ENCODE results near the gene TUBGCP2. TPM values are rescaled to one million over a fixed set of nuclear protein-coding genes. Genes with fewer than 3 reads are reported as not detected.

Gene TUBGCP2
- total RNA-seq, 1 donor from 2014 or later = 53.2 TPM

DNA sequence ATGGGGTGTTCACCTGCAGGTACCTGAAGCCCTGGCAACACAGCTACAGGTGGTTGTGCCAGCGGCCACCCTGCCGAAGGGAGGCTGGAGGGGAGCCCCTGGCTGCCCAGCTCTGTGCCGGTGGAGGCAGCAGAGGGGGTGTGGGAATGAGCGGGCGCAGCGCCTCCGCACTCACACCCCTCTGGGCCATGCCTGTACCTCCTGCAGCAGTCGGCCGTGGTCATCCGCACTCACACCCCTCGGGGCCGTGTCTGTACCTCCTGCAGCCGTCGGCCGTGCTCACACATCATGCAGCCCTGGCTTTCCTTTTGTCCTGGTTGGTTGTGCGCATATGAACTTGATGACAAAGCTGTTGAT, 1.7 kb upstream of the TUBGCP2 start:
- peaks cover 18% of the 10 kb centered on the region for H3K4me1 Mint-ChIP-seq (ENCODE audit: low read depth)
- DNase-seq (ENCODE audit: low spot score) = peak; percentile 87
- peaks cover 5% of the 10 kb centered on the region for H3K36me3 Mint-ChIP-seq (ENCODE audit: low read depth)
- TF ChIP-seq, protein P1, sequence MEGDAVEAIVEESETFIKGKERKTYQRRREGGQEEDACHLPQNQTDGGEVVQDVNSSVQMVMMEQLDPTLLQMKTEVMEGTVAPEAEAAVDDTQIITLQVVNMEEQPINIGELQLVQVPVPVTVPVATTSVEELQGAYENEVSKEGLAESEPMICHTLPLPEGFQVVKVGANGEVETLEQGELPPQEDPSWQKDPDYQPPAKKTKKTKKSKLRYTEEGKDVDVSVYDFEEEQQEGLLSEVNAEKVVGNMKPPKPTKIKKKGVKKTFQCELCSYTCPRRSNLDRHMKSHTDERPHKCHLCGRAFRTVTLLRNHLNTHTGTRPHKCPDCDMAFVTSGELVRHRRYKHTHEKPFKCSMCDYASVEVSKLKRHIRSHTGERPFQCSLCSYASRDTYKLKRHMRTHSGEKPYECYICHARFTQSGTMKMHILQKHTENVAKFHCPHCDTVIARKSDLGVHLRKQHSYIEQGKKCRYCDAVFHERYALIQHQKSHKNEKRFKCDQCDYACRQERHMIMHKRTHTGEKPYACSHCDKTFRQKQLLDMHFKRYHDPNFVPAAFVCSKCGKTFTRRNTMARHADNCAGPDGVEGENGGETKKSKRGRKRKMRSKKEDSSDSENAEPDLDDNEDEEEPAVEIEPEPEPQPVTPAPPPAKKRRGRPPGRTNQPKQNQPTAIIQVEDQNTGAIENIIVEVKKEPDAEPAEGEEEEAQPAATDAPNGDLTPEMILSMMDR (IDR thresholded peaks at IDR 0.05) = no peak
- H3K9me3 Mint-ChIP-seq (ENCODE audit: low read depth) = no peaks in the 10 kb centered on the region
- H3K27ac Mint-ChIP-seq (ENCODE audit: unreplicated experiment) = no peak overlapping the region
- no peaks in the 10 kb centered on the region for H3K27me3 Mint-ChIP-seq (ENCODE audit: low read depth)
- no peak overlapping the region for H3K4me3 Mint-ChIP-seq (ENCODE audit: unreplicated experiment)

DNA sequence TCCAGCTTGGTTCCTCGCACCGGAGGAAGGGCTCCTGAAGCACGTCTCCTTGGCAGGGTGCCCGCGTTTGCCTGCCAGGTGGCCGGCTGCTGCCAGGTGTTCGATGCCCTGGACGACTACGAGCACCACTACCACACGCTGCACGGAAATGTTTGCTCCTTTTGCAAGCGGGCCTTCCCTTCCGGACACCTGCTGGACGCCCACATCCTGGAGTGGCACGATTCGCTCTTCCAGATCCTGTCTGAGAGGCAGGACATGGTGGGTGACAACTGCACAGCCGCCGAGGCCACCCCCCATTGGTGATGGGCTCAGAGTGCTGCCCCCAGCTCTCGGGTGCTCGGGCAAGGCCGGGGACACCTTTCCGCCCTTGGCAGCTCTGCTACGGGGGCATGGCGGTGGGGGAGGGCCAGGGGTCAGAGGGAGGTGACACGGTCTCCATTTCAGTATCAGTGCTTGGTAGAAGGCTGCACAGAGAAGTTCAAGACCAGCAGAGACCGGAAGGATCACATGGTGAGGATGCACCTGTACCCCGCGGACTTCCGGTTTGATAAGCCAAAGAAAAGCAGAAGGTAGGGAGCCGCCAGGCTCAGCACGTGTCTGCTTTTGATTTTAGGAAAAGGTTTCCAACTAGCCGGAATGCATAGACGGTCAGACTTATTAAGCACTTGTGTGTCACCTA, 1.2 kb upstream of the TUBGCP2 start:
- DNase-seq (ENCODE audit: low spot score) = peak; percentile 90
- Mint-ChIP-seq H3K4me1 (ENCODE audit: low read depth) (peaks cover 23% of the 10 kb centered on the region), H3K4me3 (ENCODE audit: unreplicated experiment) (peak overlapping the region; percentile 35), H3K27me3 (ENCODE audit: low read depth) (no peaks in the 10 kb centered on the region), H3K27ac (ENCODE audit: unreplicated experiment) (no peak overlapping the region), H3K36me3 (ENCODE audit: low read depth) (peaks cover 5% of the 10 kb centered on the region), H3K9me3 (ENCODE audit: low read depth) (no peaks in the 10 kb centered on the region)
- TF ChIP-seq, protein P1 (IDR thresholded peaks at IDR 0.05) = no peak

DNA sequence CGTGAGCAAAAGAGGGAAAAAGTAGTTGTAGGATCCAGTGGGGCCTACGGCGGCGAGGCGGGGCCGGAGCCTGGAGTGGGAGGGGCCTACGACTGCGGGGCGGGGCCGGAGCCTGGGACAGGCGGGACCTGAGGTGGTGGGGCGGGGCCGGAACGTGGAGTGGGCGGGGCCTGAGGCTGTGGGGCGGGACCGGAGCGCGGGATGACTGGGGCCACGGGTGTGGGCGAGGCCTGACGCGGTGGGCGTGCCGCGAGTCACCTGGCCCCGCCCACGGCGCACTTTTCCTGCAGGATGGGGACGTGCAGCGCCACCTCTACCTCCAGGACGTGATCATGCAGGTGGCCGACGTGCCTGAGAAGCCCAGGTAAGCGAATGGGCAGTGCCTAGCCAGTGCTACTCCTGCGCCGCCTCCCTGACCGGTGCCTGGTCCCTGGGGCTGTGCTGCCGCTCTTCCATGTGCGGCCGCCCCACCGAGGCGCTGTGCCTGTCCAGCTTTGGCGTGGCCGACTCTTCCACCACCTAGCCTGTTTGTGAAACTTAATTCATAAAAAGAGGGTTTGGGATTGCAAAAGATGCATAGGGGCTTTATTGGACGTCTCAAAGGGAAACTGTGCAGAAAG, 538 bp upstream of the TUBGCP2 start:
- peak overlapping the region; percentile 66 for H3K4me3 Mint-ChIP-seq (ENCODE audit: unreplicated experiment)
- peaks cover 5% of the 10 kb centered on the region for H3K36me3 Mint-ChIP-seq (ENCODE audit: low read depth)
- H3K27me3 Mint-ChIP-seq (ENCODE audit: low read depth) = no peaks in the 10 kb centered on the region
- DNase-seq (ENCODE audit: low spot score) = peak; percentile 96
- TF ChIP-seq, protein P1 (IDR thresholded peaks at IDR 0.05) = no peak
- peak overlapping the region; percentile 75 for H3K27ac Mint-ChIP-seq (ENCODE audit: unreplicated experiment)
- peaks cover 26% of the 10 kb centered on the region for H3K4me1 Mint-ChIP-seq (ENCODE audit: low read depth)
- H3K9me3 Mint-ChIP-seq (ENCODE audit: low read depth) = no peaks in the 10 kb centered on the region

DNA sequence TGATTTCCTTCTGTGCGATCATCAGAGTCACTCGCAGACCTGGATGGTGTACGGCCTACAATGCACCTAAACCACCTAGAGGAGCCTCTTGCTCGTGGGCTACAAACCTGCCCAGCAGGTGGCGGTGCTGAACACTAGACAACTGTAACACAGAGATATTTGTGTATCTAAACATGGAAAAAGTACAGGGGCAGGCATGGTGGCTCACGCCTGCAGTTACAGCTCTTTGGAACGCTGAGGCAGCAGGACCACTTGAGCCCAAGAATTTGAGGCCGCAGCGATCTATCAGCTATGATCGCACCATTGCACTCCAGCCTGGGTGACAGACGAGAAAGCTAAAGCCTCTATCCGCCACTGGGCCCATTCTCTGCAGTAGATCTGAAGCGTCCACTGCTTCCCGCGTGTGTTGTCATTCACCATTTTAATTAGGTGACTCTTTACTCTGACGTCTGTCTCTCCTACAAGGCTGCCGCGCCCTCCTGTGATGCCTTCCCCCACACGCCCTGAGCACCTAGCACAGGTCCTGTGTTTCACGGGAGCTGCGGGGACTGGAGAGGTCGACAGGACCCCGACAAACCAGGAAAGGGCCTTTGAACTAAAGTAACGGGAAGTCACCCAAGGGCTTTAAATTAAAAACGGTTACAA, 774 bp downstream of the TUBGCP2 start:
- H3K4me1 Mint-ChIP-seq (ENCODE audit: low read depth) = peaks cover 28% of the 10 kb centered on the region
- peaks cover 5% of the 10 kb centered on the region for H3K36me3 Mint-ChIP-seq (ENCODE audit: low read depth)
- no peaks in the 10 kb centered on the region for H3K9me3 Mint-ChIP-seq (ENCODE audit: low read depth)
- H3K27ac Mint-ChIP-seq (ENCODE audit: unreplicated experiment) = peak overlapping the region; percentile 97
- no peaks in the 10 kb centered on the region for H3K27me3 Mint-ChIP-seq (ENCODE audit: low read depth)
- TF ChIP-seq, protein P1 (IDR thresholded peaks at IDR 0.05) = peak; percentile 82
- peak overlapping the region; percentile 95 for H3K4me3 Mint-ChIP-seq (ENCODE audit: unreplicated experiment)
- peak; percentile 73 for DNase-seq (ENCODE audit: low spot score)

DNA sequence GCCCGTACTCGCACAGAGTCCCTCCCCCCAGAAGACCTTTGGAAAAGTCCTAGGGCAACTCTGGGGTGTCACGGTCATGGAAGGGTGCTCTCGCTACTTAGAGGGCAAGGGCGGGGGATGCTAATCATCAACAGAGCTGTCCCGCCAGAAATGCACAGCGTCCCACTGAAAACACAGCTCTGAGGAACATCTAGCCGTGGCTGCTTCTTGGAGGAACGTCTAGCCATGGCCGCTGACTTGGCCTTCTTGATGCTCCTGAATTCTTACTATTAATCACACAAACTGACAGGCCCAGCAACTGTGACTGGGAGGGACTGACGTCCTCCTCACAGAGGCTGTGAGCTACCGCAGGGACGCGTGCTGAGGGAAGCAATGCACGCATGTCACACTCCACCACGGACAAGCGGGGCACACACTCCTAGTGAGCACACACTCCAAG, 1.7 kb downstream of the TUBGCP2 start:
- peak; percentile 63 for DNase-seq (ENCODE audit: low spot score)
- H3K4me1 Mint-ChIP-seq (ENCODE audit: low read depth) = peaks cover 28% of the 10 kb centered on the region
- peak overlapping the region; percentile 95 for H3K4me3 Mint-ChIP-seq (ENCODE audit: unreplicated experiment)
- H3K36me3 Mint-ChIP-seq (ENCODE audit: low read depth) = peaks cover 10% of the 10 kb centered on the region
- no peaks in the 10 kb centered on the region for H3K27me3 Mint-ChIP-seq (ENCODE audit: low read depth)
- peak overlapping the region; percentile 70 for H3K27ac Mint-ChIP-seq (ENCODE audit: unreplicated experiment)
- H3K9me3 Mint-ChIP-seq (ENCODE audit: low read depth) = no peaks in the 10 kb centered on the region
- TF ChIP-seq, protein P1 (IDR thresholded peaks at IDR 0.05) = no peak

Data from chondrocyte (in vitro differentiated cells).